PC-3 (cell line): ENCODE measurements around the gene CHMP2A. TPM values are rescaled to one million over a fixed set of nuclear protein-coding genes. Genes with fewer than 3 reads are reported as not detected.

ENCODE experiments used
- ATAC-seq: fragments of 200-7000 bp; cut with Tn5 transposase; 2 replicates; pipeline ENCODE4 v1.9.1; 2020; ENCODE audit warnings: mild to moderate bottlenecking, moderate library complexity
- BruUV-seq: library from RNA; stranded (reverse); fragments of 400-500 nt; replicated peaks from 2 replicates; lab custom pipeline; 2021; lab: Mats Ljungman, UMichigan
- CTCF ChIA-PET: fragments of 300-600 bp; sonication (Branson Sonifier 250); formaldehyde crosslinking; loops from one replicate; lab custom pipeline; 2022; ENCODE audit warnings: antibody characterized with exemption; lab: Charles Lee
- POLR2A ChIA-PET: fragments of 300-600 bp; sonication (Branson Sonifier 250); formaldehyde crosslinking; loops from one replicate; lab custom pipeline; 2022; ENCODE audit warnings: antibody characterized with exemption; ENCODE audit not compliant: unreplicated experiment; lab: Charles Lee
- DNase-seq: peaks from one replicate; pipeline ENCODE4 v3.0.0-alpha.2; 2015
- H2AFZ ChIP-seq: fragments of 300-600 bp; sonication (generic); 2 replicates; pipeline ENCODE4 v1.6.0; 2016; ENCODE audit warnings: antibody characterized with exemption, low read length
- H3F3A ChIP-seq: fragments of 300-600 bp; sonication (generic); one replicate; pipeline ENCODE4 v1.6.0; 2017; ENCODE audit warnings: antibody characterized with exemption, low read length, control low read depth, mild to moderate bottlenecking; ENCODE audit not compliant: unreplicated experiment
- H3K27ac ChIP-seq: fragments of 300-600 bp; sonication (generic); 2 replicates; pipeline ENCODE4 v1.5.1; 2016; ENCODE audit warnings: mild to moderate bottlenecking, low read length
- H3K27me3 ChIP-seq: fragments of 300-600 bp; sonication (generic); 2 replicates; pipeline ENCODE4 v1.6.1; 2016; ENCODE audit warnings: low read length, mixed read lengths
- H3K36me3 ChIP-seq: fragments of 300-600 bp; sonication (generic); 2 replicates; pipeline ENCODE4 v1.6.1; 2016; ENCODE audit warnings: low read depth, mixed run types, low read length, mixed read lengths
- H3K4me1 ChIP-seq: fragments of 300-600 bp; sonication (generic); 2 replicates; pipeline ENCODE4 v1.5.1; 2016; ENCODE audit warnings: low read length; ENCODE audit not compliant: insufficient read depth
- H3K4me2 ChIP-seq: fragments of 300-600 bp; sonication (generic); 2 replicates; pipeline ENCODE4 v1.6.0; 2016; ENCODE audit warnings: low read length
- H3K4me3 ChIP-seq: fragments of 300-600 bp; sonication (generic); 2 replicates; pipeline ENCODE4 v1.5.1; 2016; ENCODE audit warnings: mild to moderate bottlenecking, low read length, mixed read lengths
- H3K79me2 ChIP-seq: fragments of 300-600 bp; sonication (generic); 2 replicates; pipeline ENCODE4 v1.6.1; 2017; ENCODE audit warnings: low read length, mixed read lengths
- H3K9ac ChIP-seq: fragments of 300-600 bp; sonication (generic); 2 replicates; pipeline ENCODE4 v1.6.0; 2016; ENCODE audit warnings: mild to moderate bottlenecking, low read length
- H3K9me2 ChIP-seq: fragments of 300-600 bp; sonication (generic); replicated peaks from 2 replicates; pipeline ENCODE4 v1.6.1; 2016; ENCODE audit warnings: mixed run types, low read length, mixed read lengths
- H3K9me3 ChIP-seq: fragments of 300-600 bp; sonication (generic); 2 replicates; pipeline ENCODE4 v1.6.1; 2016; ENCODE audit warnings: low read length, mixed read lengths
- H4K20me1 ChIP-seq: fragments of 300-600 bp; sonication (generic); 2 replicates; pipeline ENCODE4 v1.6.1; 2016; ENCODE audit warnings: low read length, mixed read lengths
- EZH2 ChIP-seq: fragments of 300-600 bp; sonication (generic); IDR thresholded peaks from one replicate; pipeline ENCODE4 v1.6.1; 2017; ENCODE audit warnings: antibody characterized with exemption, mild to moderate bottlenecking, low read length; ENCODE audit not compliant: unreplicated experiment
- EZH2phosphoT487 ChIP-seq: fragments of 300-600 bp; sonication (generic); IDR thresholded peaks from 2 replicates; pipeline ENCODE4 v1.6.1; 2018; ENCODE audit warnings: mild to moderate bottlenecking, antibody characterized with exemption, low read length, borderline replicate concordance
- intact Hi-C: fragments of 100-400 bp; cut with micrococcal nuclease; formaldehyde crosslinking; loops from 2 replicates; pipeline ENCODE4 v1.9.0; 2023
- total RNA-seq: library from RNA; depleted of rRNA; stranded (reverse); fragments of >200 nt; gene quantifications from 2 replicates; pipeline ENCODE4 v1.2.3, GENCODE V29; 2014
- TF ChIP-seq, protein P1 (sequence below): fragments of 300-600 bp; sonication (generic); conservative IDR thresholded peaks from 2 replicates; pipeline ENCODE4 v1.5.1; 2017; ENCODE audit warnings: antibody characterized with exemption, low read depth, mild to moderate bottlenecking, low read length

The CHMP2A gene
- total RNA-seq, 1 experiment from 2014 or later, result 220 TPM

DNA sequence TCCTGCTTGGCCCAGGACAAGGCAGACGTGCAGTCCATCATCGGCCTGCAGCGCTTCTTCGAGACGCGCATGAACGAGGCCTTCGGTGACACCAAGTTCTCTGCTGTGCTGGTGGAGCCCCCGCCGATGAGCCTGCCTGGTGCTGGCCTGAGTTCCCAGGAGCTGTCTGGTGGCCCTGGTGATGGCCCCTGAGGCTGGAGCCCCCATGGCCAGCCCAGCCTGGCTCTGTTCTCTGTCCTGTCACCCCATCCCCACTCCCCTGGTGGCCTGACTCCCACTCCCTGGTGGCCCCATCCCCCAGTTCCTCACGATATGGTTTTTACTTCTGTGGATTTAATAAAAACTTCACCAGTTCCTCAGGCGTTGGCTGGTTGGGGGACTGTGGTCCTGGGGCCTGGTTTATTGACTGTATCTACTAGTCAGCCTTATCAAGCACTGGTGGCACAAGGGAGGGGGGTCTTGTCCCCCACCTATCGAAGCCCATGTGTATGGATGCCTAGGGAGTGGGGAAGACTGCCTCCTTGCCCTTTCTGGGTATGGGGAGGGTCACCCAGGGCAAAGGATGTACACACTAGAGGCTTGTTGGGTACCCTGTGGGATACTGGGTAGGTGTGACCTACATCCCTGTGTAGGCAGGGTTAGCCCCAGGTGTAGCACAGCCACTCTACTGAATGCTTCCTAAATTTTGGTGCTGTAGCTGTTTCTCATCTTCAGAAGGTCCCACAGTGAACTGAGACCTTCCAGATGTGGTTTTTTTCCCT, 4.4 kb downstream of the CHMP2A start:
- Histone ChIP-seq H3K4me1 (peaks cover 31% of the 10 kb centered on the region), H3K9me2 (no peaks in the 10 kb centered on the region), H3K4me3 (no peak overlapping the region), H3K79me2 (peaks cover 54% of the 10 kb centered on the region), H4K20me1 (peaks cover 55% of the 10 kb centered on the region), H3F3A (peaks cover 8% of the 10 kb centered on the region), H3K27ac (no peak overlapping the region), H3K9me3 (no peaks in the 10 kb centered on the region), H3K36me3 (peaks cover 67% of the 10 kb centered on the region), H3K27me3 (no peaks in the 10 kb centered on the region), H3K4me2 (no peak overlapping the region), H2AFZ (no peak overlapping the region), H3K9ac (no peak overlapping the region)
- ChIA-PET CTCF (no interaction called here), POLR2A (no interaction called here)
- no TSS peak for BruUV-seq
- intact Hi-C loops, result no loop called here
- no peak for DNase-seq
- TF ChIP-seq, protein P1, sequence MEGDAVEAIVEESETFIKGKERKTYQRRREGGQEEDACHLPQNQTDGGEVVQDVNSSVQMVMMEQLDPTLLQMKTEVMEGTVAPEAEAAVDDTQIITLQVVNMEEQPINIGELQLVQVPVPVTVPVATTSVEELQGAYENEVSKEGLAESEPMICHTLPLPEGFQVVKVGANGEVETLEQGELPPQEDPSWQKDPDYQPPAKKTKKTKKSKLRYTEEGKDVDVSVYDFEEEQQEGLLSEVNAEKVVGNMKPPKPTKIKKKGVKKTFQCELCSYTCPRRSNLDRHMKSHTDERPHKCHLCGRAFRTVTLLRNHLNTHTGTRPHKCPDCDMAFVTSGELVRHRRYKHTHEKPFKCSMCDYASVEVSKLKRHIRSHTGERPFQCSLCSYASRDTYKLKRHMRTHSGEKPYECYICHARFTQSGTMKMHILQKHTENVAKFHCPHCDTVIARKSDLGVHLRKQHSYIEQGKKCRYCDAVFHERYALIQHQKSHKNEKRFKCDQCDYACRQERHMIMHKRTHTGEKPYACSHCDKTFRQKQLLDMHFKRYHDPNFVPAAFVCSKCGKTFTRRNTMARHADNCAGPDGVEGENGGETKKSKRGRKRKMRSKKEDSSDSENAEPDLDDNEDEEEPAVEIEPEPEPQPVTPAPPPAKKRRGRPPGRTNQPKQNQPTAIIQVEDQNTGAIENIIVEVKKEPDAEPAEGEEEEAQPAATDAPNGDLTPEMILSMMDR, result no peak
- TF ChIP-seq EZH2, result no peak
- TF ChIP-seq EZH2phosphoT487, result no peak
- no peak for ATAC-seq

DNA sequence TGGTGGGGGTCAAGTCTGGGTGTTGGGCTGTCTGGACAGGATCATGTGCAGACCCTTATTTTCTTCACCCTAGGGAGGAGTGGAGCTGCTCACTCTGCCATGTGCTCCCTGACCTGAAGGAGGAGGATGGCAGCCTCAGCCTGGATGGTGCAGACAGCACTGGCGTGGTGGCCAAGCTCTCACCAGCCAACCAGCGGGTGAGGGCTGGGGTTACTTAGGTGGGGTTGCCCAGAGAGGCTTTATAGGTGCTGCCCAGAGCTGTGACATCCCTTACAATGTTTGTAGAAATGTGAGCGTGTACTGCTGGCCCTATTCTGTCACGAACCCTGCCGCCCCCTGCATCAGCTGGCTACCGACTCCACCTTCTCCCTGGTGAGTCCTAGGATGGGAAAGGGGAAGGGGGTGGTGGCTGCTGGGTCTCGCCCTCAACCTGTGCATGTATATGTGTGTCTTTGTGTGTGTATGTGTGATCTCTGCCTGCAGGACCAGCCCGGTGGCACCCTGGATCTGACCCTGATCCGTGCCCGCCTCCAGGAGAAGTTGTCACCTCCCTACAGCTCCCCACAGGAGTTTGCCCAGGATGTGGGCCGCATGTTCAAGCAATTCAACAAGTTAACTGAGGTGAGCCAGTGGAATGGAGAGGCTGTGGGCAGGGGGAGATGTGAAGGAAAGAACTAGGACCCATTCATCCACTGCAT, 5.1 kb downstream of the CHMP2A start:
- H3K9ac ChIP-seq, result no peak overlapping the region
- intact Hi-C loops, result no loop called here
- POLR2A ChIA-PET, result no interaction called here

More for the DNA sequence above, 5.1 kb downstream of the CHMP2A start:
- H3K27me3 ChIP-seq, result no peaks in the 10 kb centered on the region
- H2AFZ ChIP-seq, result no peak overlapping the region
- H3K4me2 ChIP-seq, result no peak overlapping the region
- ATAC-seq (no peak), DNase-seq (no peak)
- peaks cover 72% of the 10 kb centered on the region for H3K36me3 ChIP-seq
- H3K9me3 ChIP-seq, result no peaks in the 10 kb centered on the region
- CTCF ChIA-PET, result no interaction called here
- no peak overlapping the region for H3K4me3 ChIP-seq
- no peak overlapping the region for H3K27ac ChIP-seq
- H4K20me1 ChIP-seq, result peaks cover 62% of the 10 kb centered on the region
- peaks cover 4% of the 10 kb centered on the region for H3F3A ChIP-seq
- BruUV-seq, result no TSS peak
- peaks cover 26% of the 10 kb centered on the region for H3K4me1 ChIP-seq
- TF ChIP-seq, protein P1, result no peak
- TF ChIP-seq EZH2phosphoT487 (no peak), EZH2 (no peak)
- peaks cover 61% of the 10 kb centered on the region for H3K79me2 ChIP-seq
- H3K9me2 ChIP-seq, result no peaks in the 10 kb centered on the region
